ENCODE results near the gene HOXA5.

GRCh38 chr7:27097686-27098577 is 45.5 kb downstream of the HOXA5 start:
- TF ChIP-seq POLR2A (IDR thresholded peaks at IDR 0.05) (no peak), CTCF (IDR thresholded peaks at IDR 0.05) (no peak)
